Fibroblast of upper back skin (primary cell): ENCODE results near the gene SULT1A4.
"Not testable (repeated sequence)": the region's sequence is repeated elsewhere in the genome, so short reads cannot be mapped to it uniquely, and the experiment has no call there.

Experiments
- DNase-seq: peaks from one replicate; pipeline ENCODE4 v3.0.0-alpha.2; 2013

SULT1A4 gene

DNA sequence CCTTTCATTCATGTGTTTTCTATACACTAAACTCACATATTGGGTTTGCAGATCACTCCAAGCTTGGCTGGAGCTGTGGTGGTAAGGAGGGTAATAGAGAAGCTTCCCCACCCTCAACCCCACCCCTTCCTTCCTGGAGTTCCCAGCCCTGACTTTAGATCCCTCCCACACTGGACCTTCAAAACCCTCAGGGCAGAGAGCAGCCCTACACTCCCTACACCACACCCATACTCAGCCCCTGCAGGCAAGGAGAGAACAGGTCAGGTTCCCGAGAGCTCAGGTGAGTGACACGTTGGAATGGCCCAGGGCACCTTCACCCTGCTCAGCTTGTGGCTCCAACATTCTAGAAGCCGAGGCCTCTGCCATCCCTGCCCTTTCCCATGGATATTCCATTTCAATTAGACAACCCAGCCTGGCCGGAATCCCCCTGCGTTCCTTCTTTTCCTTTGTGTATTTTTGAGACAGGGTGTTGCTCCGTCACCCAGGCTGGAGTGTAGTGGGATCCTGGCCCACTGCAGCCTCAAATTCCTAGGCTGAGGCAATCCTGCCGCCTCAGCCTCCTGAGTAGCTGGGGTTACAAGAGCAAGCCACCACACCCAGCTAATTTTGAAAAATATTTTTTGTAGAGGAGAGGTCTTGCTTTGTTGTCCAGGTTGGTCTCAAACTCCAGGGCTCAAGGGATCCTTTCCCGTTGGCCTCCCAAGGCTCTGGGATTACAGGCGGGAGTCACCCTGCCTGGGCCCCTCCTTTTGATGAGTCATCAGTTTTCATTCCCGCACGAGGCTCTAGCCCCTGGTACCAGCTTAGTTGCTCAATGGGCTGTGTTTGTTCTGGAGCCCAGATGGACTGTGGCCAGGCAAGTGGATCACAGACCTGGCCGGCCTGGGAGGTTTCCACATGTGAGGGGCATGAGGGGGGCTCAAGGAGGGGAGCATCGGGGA is at the start of gene SULT1A4:
Gene SULT1A4 (plus strand): TSS at position 208 of the 941 bp plus-strand sequence. CDS start 1,473 bp downstream, outside the sequence.
- DNase-seq, result not testable (repeated sequence)

DNA sequence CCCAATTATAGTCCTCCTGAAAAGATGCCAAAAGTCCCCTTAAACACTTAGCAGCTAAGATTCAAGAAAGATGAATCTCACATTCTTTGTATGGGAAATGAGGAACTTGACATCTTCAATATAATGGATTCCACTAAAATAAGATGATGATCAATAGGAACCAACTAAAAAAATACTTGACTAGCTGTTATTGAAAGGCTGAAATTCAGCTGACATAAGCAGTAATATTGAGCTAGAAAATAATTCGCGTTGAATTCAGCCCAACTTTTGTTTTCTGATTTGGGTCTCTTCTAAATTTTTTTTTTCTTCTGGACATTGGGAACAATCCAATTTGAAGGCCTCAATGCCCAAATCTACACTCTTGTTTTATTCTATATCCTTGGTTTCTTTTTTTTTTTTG is 36.1 kb upstream of the SULT1A4 start:
- not testable (repeated sequence) for DNase-seq

GRCh38 chr16:29425390-29425789 is 34.3 kb upstream of the SULT1A4 start:
- not testable (repeated sequence) for DNase-seq

GRCh38 chr16:29453754-29454153 is 6.0 kb upstream of the SULT1A4 start:
- DNase-seq, result not testable (repeated sequence)

GRCh38 chr16:29454269-29454668 is 5.4 kb upstream of the SULT1A4 start, which contains the start of the genes BOLA2 and SLX1B:
Gene BOLA2 (minus strand): TSS chr16:29454351. CDS start chr16:29454253, 98 bp downstream.
Gene SLX1B (plus strand): TSS chr16:29454533.
- DNase-seq, result not testable (repeated sequence)

DNA sequence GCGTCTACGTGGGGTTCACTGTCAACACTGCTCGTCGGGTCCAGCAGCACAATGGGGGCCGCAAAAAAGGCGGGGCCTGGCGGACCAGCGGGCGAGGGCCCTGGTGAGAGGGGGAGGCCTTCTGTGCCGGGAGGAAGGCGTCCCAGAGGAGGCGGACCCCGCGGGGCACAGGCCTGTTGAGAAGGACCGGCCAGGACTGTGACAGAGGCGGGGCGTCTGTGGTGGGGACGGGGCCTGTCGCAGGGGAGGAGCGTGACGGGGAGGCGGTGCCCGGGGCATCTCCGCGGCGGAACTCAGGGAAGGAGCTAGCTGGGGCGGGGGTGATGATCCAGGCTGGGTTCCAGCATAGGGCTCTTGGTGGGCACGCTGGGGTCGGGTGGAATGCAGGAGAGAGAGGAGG is 4.9 kb upstream of the SULT1A4 start:
- not testable (repeated sequence) for DNase-seq

- not testable (repeated sequence) for DNase-seq
Measured at GRCh38 chr16:29457660-29458059, 2.1 kb upstream of the SULT1A4 start.

DNA sequence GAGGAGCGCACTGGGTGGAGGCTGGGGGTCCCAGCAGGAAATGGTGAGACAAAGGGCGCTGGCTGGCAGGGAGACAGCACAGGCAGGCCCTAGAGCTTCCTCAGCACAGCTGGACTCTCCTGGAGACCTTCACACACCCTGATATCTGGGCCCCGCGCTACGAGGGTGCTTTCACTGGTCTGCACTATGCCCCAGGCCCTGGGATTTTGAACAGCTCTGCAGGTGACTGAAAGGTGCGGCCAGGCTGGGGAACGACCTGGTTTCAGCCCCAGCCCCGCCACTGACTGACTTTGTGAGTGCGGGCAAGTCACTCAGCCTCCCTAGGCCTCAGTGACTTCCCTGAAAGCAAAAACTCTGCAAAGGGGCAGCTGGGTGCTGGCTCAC is 926 bp downstream of the SULT1A4 start:
- not testable (repeated sequence) for DNase-seq

DNA sequence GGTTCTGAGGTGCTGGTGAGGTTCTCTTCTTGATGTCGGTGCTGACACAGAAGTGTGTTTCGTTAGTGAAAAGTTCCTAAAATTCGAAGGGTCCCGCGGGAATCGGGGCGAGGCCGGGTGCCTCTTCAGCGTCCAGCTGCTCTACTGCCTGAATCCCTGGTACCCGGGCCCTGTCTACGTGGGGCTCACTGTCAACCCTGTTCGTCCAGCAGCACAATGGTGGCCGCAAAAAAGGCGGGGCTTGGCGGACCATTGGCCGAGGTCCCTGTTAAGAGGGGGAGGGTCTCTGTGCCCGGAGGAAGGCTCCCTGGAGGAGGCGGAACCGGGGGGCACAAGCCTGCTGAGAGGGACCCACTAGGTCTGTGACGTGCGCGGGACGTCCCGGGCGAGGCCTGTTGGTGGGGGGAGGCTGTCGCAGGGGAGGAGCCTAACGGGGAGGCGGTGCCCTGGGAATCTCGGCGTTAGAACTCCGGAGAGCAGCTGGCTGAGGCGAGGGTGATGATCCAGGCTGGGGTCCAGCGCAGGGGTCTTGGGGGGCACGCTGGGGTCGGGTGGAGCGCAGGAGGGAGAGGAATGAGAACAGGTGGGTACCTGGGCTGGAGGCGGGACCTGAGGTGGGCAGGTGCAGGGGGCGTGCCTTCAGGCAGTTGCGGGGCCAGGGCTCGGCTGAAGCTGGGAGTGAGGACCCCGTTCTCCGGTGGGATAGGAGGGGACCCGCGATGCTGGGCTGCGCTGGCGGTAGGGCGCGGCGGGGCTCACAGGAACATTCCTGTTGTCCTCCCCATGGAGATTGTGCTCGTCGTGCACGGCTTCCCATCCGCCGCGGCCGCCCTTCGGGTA is 6.5 kb downstream of the SULT1A4 start:
- DNase-seq, result not testable (repeated sequence)

DNA sequence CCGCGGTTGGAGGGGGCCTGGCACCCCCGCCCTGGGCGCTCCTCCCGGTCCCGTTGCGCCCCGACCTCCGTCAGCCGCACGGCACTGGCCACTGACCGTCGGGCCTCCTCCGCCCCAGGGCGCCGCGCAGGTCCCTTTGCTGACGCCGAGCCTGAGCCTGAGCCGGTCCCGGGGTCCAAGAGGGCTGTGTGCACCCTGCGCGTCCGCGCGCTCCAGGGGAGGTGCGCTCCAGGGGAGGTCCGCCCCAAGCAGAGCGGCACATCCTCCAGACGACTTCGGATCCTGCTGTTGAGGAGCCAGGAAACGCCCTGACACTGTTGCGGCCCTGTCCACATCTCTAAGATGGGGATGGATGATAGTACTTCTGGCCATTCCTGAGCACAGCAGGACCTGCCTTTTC is 7.2 kb downstream of the SULT1A4 start:
- not testable (repeated sequence) for DNase-seq

DNA sequence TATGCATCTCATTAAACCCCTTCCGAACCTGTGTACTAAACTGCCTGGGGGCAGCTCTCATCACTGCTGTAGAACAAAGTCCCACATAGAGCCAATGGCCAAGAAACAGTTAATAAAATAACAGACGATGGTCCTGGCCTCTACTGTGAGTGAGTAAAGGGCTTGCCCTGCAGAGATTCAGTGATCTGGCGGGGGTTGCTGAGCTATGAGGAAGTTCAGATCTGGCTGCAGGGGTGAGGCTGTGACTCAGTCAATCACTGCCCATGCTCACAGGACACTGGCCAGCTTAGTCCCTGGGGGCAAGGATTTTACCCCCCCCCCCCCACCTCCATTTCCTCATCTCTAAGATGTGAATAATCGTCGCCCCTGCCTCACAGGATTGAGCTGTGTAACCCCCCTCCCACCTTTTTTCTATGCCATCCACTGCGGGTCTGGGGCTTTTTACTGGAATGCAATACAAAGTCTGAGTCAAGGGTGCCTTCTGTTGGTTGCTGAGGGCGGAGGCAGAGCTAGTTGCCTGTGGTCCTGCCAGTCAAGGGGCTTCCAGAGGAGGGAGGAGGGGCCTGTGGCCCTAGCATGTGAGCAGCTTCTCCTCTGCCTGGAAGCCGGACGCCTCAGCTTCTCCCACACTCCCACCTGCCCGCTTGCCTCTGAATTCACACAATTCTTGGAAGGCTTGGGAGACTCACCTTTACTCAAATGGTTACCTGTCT is 8.1 kb downstream of the SULT1A4 start:
- not testable (repeated sequence) for DNase-seq

- DNase-seq, result not testable (repeated sequence)
Measured at GRCh38 chr16:29469660-29470059, 9.9 kb downstream of the SULT1A4 start.

DNA sequence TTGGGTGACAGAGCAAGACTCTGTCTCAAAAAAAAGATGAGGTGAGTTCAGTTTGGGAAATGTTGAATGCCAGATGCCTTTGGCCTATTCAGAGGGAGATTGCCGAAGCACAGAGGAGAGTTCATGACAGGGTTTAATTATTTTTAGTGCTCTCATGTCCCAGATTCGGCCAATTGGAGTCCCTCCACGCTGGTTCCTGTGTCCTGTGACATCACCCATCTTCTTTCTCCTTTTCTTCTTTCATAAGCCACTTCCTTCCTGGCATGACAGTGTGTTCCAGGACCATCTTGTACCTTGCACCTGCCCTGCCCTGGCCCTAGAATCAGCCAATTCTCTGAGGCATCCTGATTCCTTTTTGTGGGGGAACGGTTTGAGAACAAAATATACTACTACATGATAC is 12.4 kb downstream of the SULT1A4 start:
- not testable (repeated sequence) for DNase-seq

GRCh38 chr16:29482276-29482675 is 22.6 kb downstream of the SULT1A4 start:
- not testable (repeated sequence) for DNase-seq

DNA sequence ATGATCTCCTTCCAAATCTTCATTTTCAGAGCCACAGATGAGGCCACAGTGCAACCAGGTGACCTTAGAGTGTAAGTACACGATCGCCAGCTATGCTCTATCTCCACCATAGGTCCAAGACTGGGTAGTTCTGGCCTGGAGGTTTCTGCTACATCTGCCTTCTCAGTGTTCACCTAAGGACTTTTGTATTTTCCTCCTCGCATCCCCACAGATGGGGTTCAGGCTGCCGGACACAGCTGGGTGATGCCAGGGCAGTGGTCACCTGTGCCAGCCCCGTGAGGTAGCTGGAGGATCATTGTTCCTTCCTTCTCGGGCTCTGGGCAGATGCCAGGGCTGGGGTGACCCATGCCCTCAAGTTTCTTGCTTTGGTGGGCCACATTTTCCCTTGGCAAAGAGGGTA is 46.6 kb downstream of the SULT1A4 start, which contains the start of gene NPIPB12:
Gene NPIPB12 (minus strand): TSS at position 101 of the 400 bp plus-strand sequence.
- not testable (repeated sequence) for DNase-seq
